Measurements from ENCODE around the gene NHSL2.
"Not testable (repeated sequence)": the region's sequence is repeated elsewhere in the genome, so short reads cannot be mapped to it uniquely, and the experiment has no call there.

The NHSL2 gene

GRCh38 chrX:72145181-72145580 lies 234.5 kb downstream of the NHSL2 start:
- in situ Hi-C loops (cut with HindIII; ENCODE audit: low sequenced_read_pairs) = no loop called here

GRCh38 chrX:72146527-72146926 lies 235.9 kb downstream of the NHSL2 start:
- in situ Hi-C loops (cut with HindIII; ENCODE audit: low sequenced_read_pairs) = no loop called here

GRCh38 chrX:72158773-72159172 lies 248.1 kb downstream of the NHSL2 start:
- in situ Hi-C loops (cut with HindIII; ENCODE audit: low sequenced_read_pairs) = no loop called here

GRCh38 chrX:72159769-72160168 lies 249.1 kb downstream of the NHSL2 start:
- in situ Hi-C loops (cut with HindIII; ENCODE audit: low sequenced_read_pairs) = no loop called here

GRCh38 chrX:72165551-72165950 lies 254.9 kb downstream of the NHSL2 start:
- in situ Hi-C loops (cut with HindIII; ENCODE audit: low sequenced_read_pairs) = no loop called here

GRCh38 chrX:72169008-72169728 lies 258.5 kb downstream of the NHSL2 start:
- in situ Hi-C loops (cut with HindIII; ENCODE audit: low sequenced_read_pairs) = no loop called here

GRCh38 chrX:72176289-72176688 lies 265.6 kb downstream of the NHSL2 start:
- in situ Hi-C loops (cut with HindIII; ENCODE audit: low sequenced_read_pairs) = not testable (repeated sequence)

GRCh38 chrX:72176981-72177380 lies 266.3 kb downstream of the NHSL2 start:
- in situ Hi-C loops (cut with HindIII; ENCODE audit: low sequenced_read_pairs) = no loop called here

- in situ Hi-C loops (cut with HindIII; ENCODE audit: low sequenced_read_pairs) = no loop called here
Measured at GRCh38 chrX:72180539-72180938, 269.9 kb downstream of the NHSL2 start.

- in situ Hi-C loops (cut with HindIII; ENCODE audit: low sequenced_read_pairs) = no loop called here
Measured at GRCh38 chrX:72181178-72182125, 270.8 kb downstream of the NHSL2 start, which contains the start of gene PIN4. TSS of gene PIN4 (plus strand) at chrX:72181757. CDS start at chrX:72181786, 29 bp downstream.

GRCh38 chrX:72182924-72183323 lies 272.3 kb downstream of the NHSL2 start:
- in situ Hi-C loops (cut with HindIII; ENCODE audit: low sequenced_read_pairs) = no loop called here

GRCh38 chrX:72201836-72202536 lies 291.3 kb downstream of the NHSL2 start:
- in situ Hi-C loops (cut with HindIII; ENCODE audit: low sequenced_read_pairs) = no loop called here

All from DLD1 (cell line).